GM12891 (cell line): ENCODE measurements around the gene B3GLCT.

Experiments
- POLR2A ChIP-seq: IDR thresholded peaks from 2 replicates; pipeline ENCODE4 v1.6.1; 2011; ENCODE audit warnings: low read depth, low read length, control low read depth
- POLR2AphosphoS5 ChIP-seq: IDR thresholded peaks from 2 replicates; pipeline ENCODE4 v1.6.1; 2011; ENCODE audit warnings: low read depth, low read length, control low read depth
- SPI1 ChIP-seq: IDR thresholded peaks from 2 replicates; pipeline ENCODE4 v1.6.1; 2011; ENCODE audit warnings: low read depth, low read length, control low read depth
- TAF1 ChIP-seq: IDR thresholded peaks from 2 replicates; pipeline ENCODE4 v1.6.1; 2011; ENCODE audit warnings: low read depth, low read length, control low read depth

DNA sequence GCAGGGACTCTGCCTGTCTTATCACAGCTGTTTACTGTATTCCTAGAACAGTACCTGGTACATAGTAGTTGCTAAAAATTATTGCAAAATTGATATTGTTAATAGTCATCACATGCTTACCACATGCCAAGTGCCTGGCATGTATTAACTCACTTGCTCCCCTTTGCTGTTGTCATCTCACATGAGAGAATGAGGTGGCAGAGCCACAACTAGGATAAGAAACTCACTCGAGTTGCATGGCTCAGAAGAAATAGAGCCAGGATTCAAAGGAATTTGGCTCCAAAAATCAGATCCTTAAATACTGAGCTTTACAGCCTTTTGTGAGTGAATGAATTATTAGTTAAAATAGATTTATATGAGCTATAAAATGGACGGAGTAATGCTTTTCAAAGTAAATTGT is 42.6 kb downstream of the B3GLCT start:
- TF ChIP-seq POLR2A (no peak), TAF1 (no peak), SPI1 (no peak), POLR2AphosphoS5 (no peak)
